SK-N-SH (cell line): ENCODE results near the gene MICAL2. TPM values are rescaled to one million over a fixed set of nuclear protein-coding genes. Genes with fewer than 3 reads are reported as not detected.
A peak's percentile ranks its signal among the peaks of the same experiment; 100 is the strongest.

Experiments used
- CTCF ChIA-PET: fragments of 300-600, 350-600 bp; formaldehyde crosslinking; extraction: SDS; loops from one replicate; lab custom pipeline; 2021; lab: Yijun Ruan, JAX
- POLR2A ChIA-PET: fragments of 350-600 bp; sonication (Branson Sonifier 250); formaldehyde crosslinking; extraction: SDS; loops from one replicate; lab custom pipeline; 2020; ENCODE audit warnings: antibody characterized with exemption, inconsistent platforms; lab: Yijun Ruan, JAX
- DNase-seq: peaks from one replicate; pipeline ENCODE4 v3.0.0; 2012
- H2AFZ ChIP-seq: fragments of 200-600 bp; sonication (generic); 2 replicates; pipeline ENCODE4 v1.8.1; 2016; ENCODE audit warnings: antibody characterized with exemption, mild to moderate bottlenecking, low read depth
- H3F3A ChIP-seq: fragments of 200-600 bp; sonication (generic); replicated peaks from 2 replicates; pipeline ENCODE3; 2016; ENCODE audit warnings: antibody characterized with exemption, mild to moderate bottlenecking; ENCODE audit not compliant: insufficient read depth
- H3K27ac ChIP-seq, 2 experiments: fragments of 200-500 bp in 1 of 2; fragments of 200-600 bp in 1 of 2; sonication (Bioruptor generic) in 1 of 2; sonication (generic), shearing (Covaris generic) in 1 of 2; 2 replicates each; pipeline versions ENCODE4 v1.5.1 to v1.6.1; 2014 to 2016; ENCODE audit warnings: low read depth in 2 of 2, inconsistent platforms in 1 of 2, low read length in 1 of 2, mild to moderate bottlenecking in 1 of 2, mixed read lengths in 1 of 2
- H3K27me3 ChIP-seq: fragments of 200-600 bp; sonication (generic), shearing (Covaris generic); 2 replicates; pipeline ENCODE4 v1.6.1; 2016; ENCODE audit warnings: mixed run types; ENCODE audit not compliant: insufficient read depth
- H3K36me3 ChIP-seq, 2 experiments: fragments of 200-500 bp in 1 of 2; fragments of 200-600 bp in 1 of 2; sonication (Bioruptor generic) in 1 of 2; sonication (generic) in 1 of 2; replicated peaks in 1 of 2; 2 replicates each; pipeline versions ENCODE3 to v1.5.1; 2014 to 2016; ENCODE audit warnings: low read length in 1 of 2, mild to moderate bottlenecking in 1 of 2; ENCODE audit not compliant: insufficient read depth in 2 of 2, control insufficient read depth in 1 of 2
- H3K4me1 ChIP-seq, 2 experiments: fragments of 200-500 bp in 1 of 2; fragments of 200-600 bp in 1 of 2; sonication (Bioruptor generic) in 1 of 2; sonication (generic), shearing (Covaris generic) in 1 of 2; 2 replicates each; pipeline versions ENCODE4 v1.5.1 to v1.6.1; 2014 to 2016; ENCODE audit warnings: low read depth in 1 of 2, low read length in 1 of 2, mixed run types in 1 of 2; ENCODE audit not compliant: insufficient read depth in 2 of 2, control insufficient read depth in 1 of 2
- H3K4me2 ChIP-seq: fragments of 200-600 bp; sonication (generic), shearing (Covaris generic); 2 replicates; pipeline ENCODE4 v1.6.1; 2017; ENCODE audit warnings: mixed run types
- H3K4me3 ChIP-seq, 2 experiments: fragments of 200-500 bp in 1 of 2; fragments of 200-600 bp in 1 of 2; sonication (Bioruptor generic) in 1 of 2; sonication (generic), shearing (Covaris generic) in 1 of 2; 2 replicates each; pipeline versions ENCODE4 v1.5.1 to v1.8.1; 2014 to 2016; ENCODE audit warnings: low read depth in 2 of 2, inconsistent platforms in 1 of 2, low read length in 1 of 2, mild to moderate bottlenecking in 1 of 2, mixed read lengths in 1 of 2, moderate library complexity in 1 of 2
- H3K79me2 ChIP-seq: fragments of 200-600 bp; sonication (generic); 2 replicates; pipeline ENCODE4 v1.8.1; 2017; ENCODE audit warnings: mild to moderate bottlenecking; ENCODE audit not compliant: insufficient read depth
- H3K9ac ChIP-seq: fragments of 200-600 bp; sonication (generic); 2 replicates; pipeline ENCODE4 v1.6.1; 2017; ENCODE audit warnings: mixed run types
- H3K9me2 ChIP-seq: fragments of 200-600 bp; sonication (generic); 2 replicates; pipeline ENCODE4 v1.6.1; 2017; ENCODE audit warnings: mixed run types
- H3K9me3 ChIP-seq: fragments of 200-600 bp; sonication (generic); 2 replicates; pipeline ENCODE4 v1.6.1; 2017; ENCODE audit warnings: mixed run types, mild to moderate bottlenecking, moderate library complexity
- H4K20me1 ChIP-seq: fragments of 200-600 bp; sonication (generic); 2 replicates; pipeline ENCODE4 v1.6.1; 2017; ENCODE audit warnings: mild to moderate bottlenecking, mixed run types; ENCODE audit not compliant: insufficient read depth
- CHD2 ChIP-seq: fragments of 150-350 bp; IDR thresholded peaks from 2 replicates; pipeline ENCODE4 v1.6.1; 2018; ENCODE audit warnings: low read length; ENCODE audit not compliant: partially characterized antibody
- FOSL2 ChIP-seq: IDR thresholded peaks from 2 replicates; pipeline ENCODE4 v1.4.0; 2012; ENCODE audit warnings: low read depth, mild to moderate bottlenecking, moderate library complexity, borderline replicate concordance
- FOXJ3 ChIP-seq: sonication (generic); formaldehyde crosslinking; IDR thresholded peaks from 2 replicates; pipeline ENCODE4 v1.5.1; 2020; ENCODE audit warnings: mild to moderate bottlenecking, missing genetic modification reagents
- GABPA ChIP-seq: IDR thresholded peaks from 2 replicates; pipeline ENCODE4 v1.4.0; 2012; ENCODE audit warnings: low read depth, mild to moderate bottlenecking
- GATA2 ChIP-seq: sonication (generic); formaldehyde crosslinking; IDR thresholded peaks from 2 replicates; pipeline ENCODE4 v1.5.0; 2020; ENCODE audit warnings: mild to moderate bottlenecking, missing genetic modification reagents
- JUND ChIP-seq: IDR thresholded peaks from 2 replicates; pipeline ENCODE4 v1.4.0; 2012
- NFIC ChIP-seq: IDR thresholded peaks from 2 replicates; pipeline ENCODE4 v1.4.0; 2012; ENCODE audit warnings: borderline replicate concordance
- RFX5 ChIP-seq: IDR thresholded peaks from 2 replicates; pipeline ENCODE4 v1.6.1; 2012; ENCODE audit warnings: mild to moderate bottlenecking, improper control_type of control experiment, low read length
- RXRA ChIP-seq: IDR thresholded peaks from 2 replicates; pipeline ENCODE4 v1.4.0; 2012; ENCODE audit warnings: low read depth, mild to moderate bottlenecking, borderline replicate concordance
- TAF1 ChIP-seq: IDR thresholded peaks from 2 replicates; pipeline ENCODE4 v1.6.1; 2012; ENCODE audit warnings: low read depth, mild to moderate bottlenecking, low read length, moderate library complexity, borderline replicate concordance
- TEAD4 ChIP-seq: IDR thresholded peaks from 2 replicates; pipeline ENCODE4 v1.4.0; 2012; ENCODE audit warnings: mild to moderate bottlenecking, borderline replicate concordance; ENCODE audit not compliant: insufficient read depth
- YY1 ChIP-seq: IDR thresholded peaks from 2 replicates; pipeline ENCODE4 v1.4.0; 2012; ENCODE audit warnings: low read depth, mild to moderate bottlenecking
- WGBS: methylation state at CpG from one replicate; pipeline ENCODE4 v1.1.6; 2017; ENCODE audit warnings: low lambda C conversion rate; 5-methylcytosine and 5-hydroxymethylcytosine counted together
- polyA plus RNA-seq, 3 experiments: library from polyadenylated mRNA; depleted of rRNA; stranded (reverse); fragments of >200 nt; gene quantifications; 2 replicates each; pipeline ENCODE4 v1.2.3, GENCODE V29; 2012
- TF ChIP-seq, protein P1 (sequence below): fragments of 200-600 bp; sonication (generic); IDR thresholded peaks from 2 replicates; pipeline ENCODE4 v1.6.1; 2017; ENCODE audit warnings: antibody characterized with exemption, mild to moderate bottlenecking, moderate library complexity
- TF ChIP-seq, protein P2 (sequence below): IDR thresholded peaks from 2 replicates; pipeline ENCODE4 v1.4.0; 2012; ENCODE audit warnings: low read depth, borderline replicate concordance

MICAL2 gene
- polyA plus RNA-seq, 1 of the 3 experiments (the other 2 are of a cell fraction): 54.6 TPM

DNA sequence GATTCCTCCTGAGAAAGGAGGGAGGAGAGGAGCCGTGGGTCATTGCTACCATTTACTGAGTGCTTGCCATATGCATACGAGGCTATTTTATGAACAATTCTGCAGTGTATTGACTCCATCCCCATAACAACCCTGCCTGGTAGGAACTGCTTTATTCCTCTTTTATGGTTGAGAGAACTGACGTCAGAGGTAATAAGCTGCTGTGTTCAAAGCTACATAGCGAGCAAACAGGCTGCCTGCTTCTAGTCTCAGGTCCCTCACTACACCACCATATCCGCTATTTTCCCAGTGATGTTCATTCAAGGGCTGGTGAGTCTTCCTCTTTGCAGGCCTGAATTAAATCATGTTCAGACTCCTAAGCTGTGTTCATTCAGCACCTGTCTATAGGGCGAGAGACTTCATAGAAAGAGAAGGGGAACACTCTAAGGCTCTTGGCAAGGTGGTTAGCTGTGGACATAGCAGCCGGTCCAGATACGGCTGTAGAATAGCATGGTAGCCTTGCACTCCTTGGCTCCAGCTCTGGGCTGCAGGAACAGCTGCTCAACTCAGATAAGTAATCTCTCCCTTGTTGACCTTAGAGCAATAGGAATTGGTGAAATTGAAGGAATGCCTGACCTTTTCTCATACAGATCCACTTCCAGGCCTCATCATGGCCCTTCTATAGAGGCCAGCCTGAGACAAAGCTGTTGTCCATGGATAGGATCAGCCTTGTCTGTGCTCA lies 82.6 kb downstream of the MICAL2 start:
- CTCF ChIA-PET: no interaction called here

DNA sequence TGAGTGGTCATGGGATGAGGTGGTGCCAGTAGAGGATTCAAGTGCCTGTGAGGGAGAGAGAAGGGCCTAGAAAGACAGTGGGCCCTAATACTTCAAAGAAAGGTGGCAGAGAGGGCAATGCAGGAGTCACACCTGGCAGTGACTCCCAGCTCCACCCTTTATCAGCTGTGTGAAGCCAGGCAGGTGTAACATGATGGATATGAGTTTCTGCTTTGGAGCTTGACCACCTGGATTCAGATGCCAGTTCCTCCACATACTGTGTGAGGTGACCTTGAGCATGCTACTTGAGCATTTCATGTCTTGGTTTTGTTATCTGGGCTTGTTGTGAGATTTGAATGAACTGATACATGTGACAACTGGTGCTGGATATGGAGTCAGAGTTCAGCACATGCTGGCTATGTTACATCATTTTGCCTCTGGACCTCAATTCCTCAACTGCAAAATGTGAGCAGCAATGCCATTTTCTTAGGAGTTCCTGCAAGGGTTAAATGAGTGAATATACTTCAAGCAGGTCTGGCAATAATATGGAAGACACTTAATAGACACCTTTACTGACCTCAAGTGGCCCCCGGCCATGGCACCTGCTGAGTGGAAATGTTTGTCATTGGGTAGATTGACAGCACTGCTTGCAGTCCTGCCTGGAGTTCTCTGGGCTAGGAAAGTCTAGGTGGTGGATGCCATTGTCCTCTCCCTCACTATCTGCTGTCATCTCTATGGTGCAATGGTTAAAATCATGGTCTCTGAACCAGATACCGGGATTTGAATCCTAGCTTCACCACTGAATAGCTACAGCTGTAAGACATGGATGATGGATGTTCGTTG lies 83.3 kb downstream of the MICAL2 start:
- H3K9me2 ChIP-seq: no peaks in the 10 kb centered on the region
- H3K4me2 ChIP-seq: no peak overlapping the region
- no peak for TF ChIP-seq YY1
- TF ChIP-seq, protein P1, sequence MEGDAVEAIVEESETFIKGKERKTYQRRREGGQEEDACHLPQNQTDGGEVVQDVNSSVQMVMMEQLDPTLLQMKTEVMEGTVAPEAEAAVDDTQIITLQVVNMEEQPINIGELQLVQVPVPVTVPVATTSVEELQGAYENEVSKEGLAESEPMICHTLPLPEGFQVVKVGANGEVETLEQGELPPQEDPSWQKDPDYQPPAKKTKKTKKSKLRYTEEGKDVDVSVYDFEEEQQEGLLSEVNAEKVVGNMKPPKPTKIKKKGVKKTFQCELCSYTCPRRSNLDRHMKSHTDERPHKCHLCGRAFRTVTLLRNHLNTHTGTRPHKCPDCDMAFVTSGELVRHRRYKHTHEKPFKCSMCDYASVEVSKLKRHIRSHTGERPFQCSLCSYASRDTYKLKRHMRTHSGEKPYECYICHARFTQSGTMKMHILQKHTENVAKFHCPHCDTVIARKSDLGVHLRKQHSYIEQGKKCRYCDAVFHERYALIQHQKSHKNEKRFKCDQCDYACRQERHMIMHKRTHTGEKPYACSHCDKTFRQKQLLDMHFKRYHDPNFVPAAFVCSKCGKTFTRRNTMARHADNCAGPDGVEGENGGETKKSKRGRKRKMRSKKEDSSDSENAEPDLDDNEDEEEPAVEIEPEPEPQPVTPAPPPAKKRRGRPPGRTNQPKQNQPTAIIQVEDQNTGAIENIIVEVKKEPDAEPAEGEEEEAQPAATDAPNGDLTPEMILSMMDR: no peak
- no peak for TF ChIP-seq GATA2 (CRISPR knock-in tag)
- TF ChIP-seq TEAD4: no peak
- no peak for TF ChIP-seq TAF1
- TF ChIP-seq GABPA: no peak
- TF ChIP-seq CHD2: no peak
- TF ChIP-seq RXRA: no peak
- TF ChIP-seq FOXJ3 (CRISPR knock-in tag): no peak
- H3K9ac ChIP-seq: no peak overlapping the region
- no peak for DNase-seq
- peaks cover 0 to 36% of the 10 kb centered on the region in 2 experiments for H3K36me3 ChIP-seq
- no peak overlapping the region for H3K4me3 ChIP-seq
- H3K27me3 ChIP-seq: no peaks in the 10 kb centered on the region
- H3F3A ChIP-seq: peaks cover 55% of the 10 kb centered on the region
- POLR2A ChIA-PET: no interaction called here
- no peak overlapping the region for H2AFZ ChIP-seq
- peaks cover 98% of the 10 kb centered on the region for H3K79me2 ChIP-seq
- CTCF ChIA-PET: no interaction called here
- no peaks in the 10 kb centered on the region for H4K20me1 ChIP-seq
- WGBS: 100% methylated on average over 3 of the region's 3 CpGs
- H3K9me3 ChIP-seq: no peaks in the 10 kb centered on the region
- peak overlapping the region in 1 of 2 experiments; percentile 100; a peak in 1 of 4 replicates for H3K27ac ChIP-seq
- H3K4me1 ChIP-seq: peaks cover 0 to 4% of the 10 kb centered on the region in 2 experiments; a peak in 2 of 4 replicates

More for the DNA sequence above, 82.6 kb downstream of the MICAL2 start:
- Histone ChIP-seq H3K9me3 (no peaks in the 10 kb centered on the region), H3K9ac (no peak overlapping the region), H3K79me2 (peaks cover 98% of the 10 kb centered on the region), H3K4me2 (no peak overlapping the region), H3K4me1 (no peaks in the 10 kb centered on the region; a peak in 2 of 4 replicates), H2AFZ (no peak overlapping the region), H3K27me3 (no peaks in the 10 kb centered on the region), H3K27ac (no peak overlapping the region), H3K9me2 (no peaks in the 10 kb centered on the region), H3K36me3 (peaks cover 0 to 42% of the 10 kb centered on the region in 2 experiments), H3F3A (peaks cover 47% of the 10 kb centered on the region), H3K4me3 (no peak overlapping the region), H4K20me1 (no peaks in the 10 kb centered on the region)
- POLR2A ChIA-PET: no interaction called here
- DNase-seq: no peak
- WGBS: 96% methylated on average over 8 of the region's 8 CpGs
- TF ChIP-seq TEAD4: no peak
- no peak for TF ChIP-seq RFX5
- TF ChIP-seq, protein P2, sequence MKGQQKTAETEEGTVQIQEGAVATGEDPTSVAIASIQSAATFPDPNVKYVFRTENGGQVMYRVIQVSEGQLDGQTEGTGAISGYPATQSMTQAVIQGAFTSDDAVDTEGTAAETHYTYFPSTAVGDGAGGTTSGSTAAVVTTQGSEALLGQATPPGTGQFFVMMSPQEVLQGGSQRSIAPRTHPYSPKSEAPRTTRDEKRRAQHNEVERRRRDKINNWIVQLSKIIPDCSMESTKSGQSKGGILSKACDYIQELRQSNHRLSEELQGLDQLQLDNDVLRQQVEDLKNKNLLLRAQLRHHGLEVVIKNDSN: no peak
- no peak for TF ChIP-seq JUND
- no peak for TF ChIP-seq NFIC
- TF ChIP-seq FOSL2: no peak
- TF ChIP-seq, protein P1: no peak
